ENCODE measurements around the gene EPS8. TPM values are rescaled to one million over a fixed set of nuclear protein-coding genes. Genes with fewer than 3 reads are reported as not detected.
"Not testable (repeated sequence)": the region's sequence is repeated elsewhere in the genome, so short reads cannot be mapped to it uniquely, and the experiment has no call there.

Gene EPS8
- polyA plus RNA-seq, 6 donors from 2014 or later: 0.49 to 1.3 (median 0.90) TPM

GRCh38 chr12:15616495-15616894, 172.7 kb downstream of the EPS8 start:
- Mint-ChIP-seq H3K27me3 (peaks cover 0 to 31% (median 17%) of the 10 kb centered on the region in 3 donors), H3K9me3 (peaks cover 0 to 30% (median 11%) of the 10 kb centered on the region in 7 donors)
- H3K4me1 Mint-ChIP-seq; ATAC-seq (ENCODE audit: low read depth in 2 of 2); H3K36me3 Mint-ChIP-seq; H3K4me3 Mint-ChIP-seq; DNase-seq; H3K27ac Mint-ChIP-seq: not testable (repeated sequence)

DNA sequence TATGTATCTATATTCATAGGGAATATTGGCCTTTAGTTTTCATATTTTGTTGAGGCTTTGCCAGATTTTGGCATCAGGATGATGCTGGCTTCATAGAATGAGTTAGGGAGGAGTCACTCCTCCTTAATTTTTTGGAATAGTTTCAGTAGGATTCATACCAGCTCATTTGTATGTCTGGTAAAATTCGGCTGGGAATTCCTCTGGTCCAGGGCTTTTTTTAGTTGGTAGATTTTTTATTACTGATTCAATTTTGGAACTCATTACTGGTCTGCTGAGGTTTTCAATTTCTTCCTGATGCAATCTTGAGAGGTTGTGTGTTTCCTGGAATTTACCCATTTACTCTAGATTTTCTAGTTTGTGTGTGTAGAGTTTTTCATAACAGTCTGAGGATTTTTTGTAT, 175.2 kb downstream of the EPS8 start:
- Mint-ChIP-seq H3K27ac (no peak overlapping the region), H3K27me3 (peaks cover 0 to 30% (median 9%) of the 10 kb centered on the region in 3 donors), H3K36me3 (no peaks in the 10 kb centered on the region), H3K4me3 (no peak overlapping the region), H3K4me1 (no peaks in the 10 kb centered on the region), H3K9me3 (peaks cover 0 to 30% (median 11%) of the 10 kb centered on the region in 7 donors)
- ATAC-seq (ENCODE audit: low read depth in 2 of 2) (no peak), DNase-seq (no peak)

DNA sequence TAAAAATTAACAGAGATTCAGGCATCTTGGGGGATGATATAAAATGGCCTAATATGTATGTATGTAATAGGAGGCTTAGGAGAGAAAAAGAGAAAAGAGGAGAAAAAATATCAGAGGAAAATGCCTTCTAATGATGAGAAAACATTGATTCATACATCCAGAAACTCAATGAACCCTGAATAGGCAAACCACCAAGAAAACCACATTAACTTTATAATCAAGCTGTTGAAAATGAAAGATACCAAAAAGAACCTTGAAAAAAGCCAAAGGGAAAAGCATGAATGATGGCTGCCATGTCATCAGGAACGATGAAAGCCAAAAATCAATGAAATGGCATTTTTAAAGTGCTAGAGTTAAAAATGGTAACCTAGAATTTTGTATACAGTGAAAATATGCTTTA, 180.2 kb downstream of the EPS8 start:
- H3K36me3 Mint-ChIP-seq: no peaks in the 10 kb centered on the region
- peaks cover 0 to 11% (median 4%) of the 10 kb centered on the region in 7 donors for H3K9me3 Mint-ChIP-seq
- H3K27ac Mint-ChIP-seq: no peak overlapping the region
- H3K4me3 Mint-ChIP-seq: no peak overlapping the region
- H3K27me3 Mint-ChIP-seq: peaks cover 0 to 14% (median 6%) of the 10 kb centered on the region in 3 donors
- DNase-seq (no peak), ATAC-seq (ENCODE audit: low read depth in 2 of 2) (no peak)
- no peaks in the 10 kb centered on the region for H3K4me1 Mint-ChIP-seq

DNA sequence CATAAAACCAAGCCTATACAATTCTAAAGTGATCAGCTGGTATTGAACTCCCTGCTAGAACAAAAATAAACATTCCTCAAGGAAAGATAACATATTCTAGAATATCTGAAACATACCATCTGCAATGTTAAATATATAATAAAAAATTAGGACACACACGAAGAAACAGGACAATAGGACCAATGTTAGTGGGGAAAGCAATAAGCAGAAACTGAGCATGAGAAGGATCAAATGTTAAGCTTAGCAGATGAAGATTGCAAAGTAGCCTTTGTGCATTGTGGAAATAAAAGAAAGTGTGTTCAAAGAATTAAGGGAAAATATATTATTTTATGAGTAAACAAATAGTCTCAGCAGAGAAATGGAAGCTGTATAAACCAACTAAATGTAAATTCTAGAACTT, 180.8 kb downstream of the EPS8 start:
- Mint-ChIP-seq H3K27me3 (peaks cover 0 to 16% (median 6%) of the 10 kb centered on the region in 3 donors), H3K4me1 (no peaks in the 10 kb centered on the region), H3K9me3 (peaks cover 0 to 6% (median 3%) of the 10 kb centered on the region in 7 donors), H3K27ac (no peak overlapping the region), H3K4me3 (no peak overlapping the region), H3K36me3 (no peaks in the 10 kb centered on the region)
- ATAC-seq (ENCODE audit: low read depth in 2 of 2) (no peak), DNase-seq (no peak)

DNA sequence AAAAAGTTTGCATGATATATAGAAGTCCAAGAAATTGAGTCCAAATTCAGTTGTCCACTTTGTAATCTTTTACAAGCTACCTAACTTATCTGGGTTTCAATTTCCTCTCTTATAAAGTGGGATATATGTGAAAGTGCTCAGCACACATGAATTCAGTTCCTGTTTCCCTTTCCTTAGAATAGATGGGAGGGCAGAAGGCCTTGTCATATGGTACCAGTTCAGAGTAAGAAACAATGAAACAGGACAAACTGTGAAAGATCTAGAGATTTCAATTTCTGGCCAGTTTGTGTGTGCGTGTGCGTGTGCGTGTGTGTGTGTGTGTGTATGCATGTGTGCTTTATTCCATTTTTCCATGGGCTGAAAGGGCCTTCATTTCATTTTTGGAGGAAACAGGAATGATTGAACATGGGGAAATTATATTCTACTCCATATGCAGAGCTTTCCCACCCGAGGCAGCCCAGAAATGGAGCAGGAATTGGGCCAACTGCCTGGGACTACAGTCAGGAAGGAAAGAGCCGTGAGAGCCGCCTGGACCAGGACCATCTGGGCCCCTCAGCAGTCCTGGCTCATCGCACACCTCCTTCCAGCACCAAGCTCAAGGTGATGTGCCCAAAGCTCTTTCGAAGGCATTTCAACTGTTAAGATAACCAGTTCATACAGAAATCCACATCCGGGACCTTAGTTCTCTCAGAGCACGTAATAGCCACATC, 183.2 kb downstream of the EPS8 start:
- H3K4me3 Mint-ChIP-seq: no peak overlapping the region
- no peak overlapping the region for H3K27ac Mint-ChIP-seq

GRCh38 chr12:15603474-15604085, 185.6 kb downstream of the EPS8 start:
- Mint-ChIP-seq H3K27ac (no peak overlapping the region), H3K4me3 (no peak overlapping the region), H3K4me1 (no peaks in the 10 kb centered on the region), H3K9me3 (no peaks in the 10 kb centered on the region), H3K36me3 (no peaks in the 10 kb centered on the region), H3K27me3 (peaks cover 0 to 19% (median 0%) of the 10 kb centered on the region in 3 donors)
- no peak for ATAC-seq (ENCODE audit: low read depth in 2 of 2)
- DNase-seq: no peak

More for the DNA sequence above, 183.2 kb downstream of the EPS8 start:
- Mint-ChIP-seq H3K36me3 (no peaks in the 10 kb centered on the region), H3K27me3 (peaks cover 0 to 19% (median 3%) of the 10 kb centered on the region in 3 donors), H3K9me3 (no peaks in the 10 kb centered on the region), H3K4me1 (no peaks in the 10 kb centered on the region)
- ATAC-seq (ENCODE audit: low read depth in 2 of 2) (no peak), DNase-seq (no peak)

DNA sequence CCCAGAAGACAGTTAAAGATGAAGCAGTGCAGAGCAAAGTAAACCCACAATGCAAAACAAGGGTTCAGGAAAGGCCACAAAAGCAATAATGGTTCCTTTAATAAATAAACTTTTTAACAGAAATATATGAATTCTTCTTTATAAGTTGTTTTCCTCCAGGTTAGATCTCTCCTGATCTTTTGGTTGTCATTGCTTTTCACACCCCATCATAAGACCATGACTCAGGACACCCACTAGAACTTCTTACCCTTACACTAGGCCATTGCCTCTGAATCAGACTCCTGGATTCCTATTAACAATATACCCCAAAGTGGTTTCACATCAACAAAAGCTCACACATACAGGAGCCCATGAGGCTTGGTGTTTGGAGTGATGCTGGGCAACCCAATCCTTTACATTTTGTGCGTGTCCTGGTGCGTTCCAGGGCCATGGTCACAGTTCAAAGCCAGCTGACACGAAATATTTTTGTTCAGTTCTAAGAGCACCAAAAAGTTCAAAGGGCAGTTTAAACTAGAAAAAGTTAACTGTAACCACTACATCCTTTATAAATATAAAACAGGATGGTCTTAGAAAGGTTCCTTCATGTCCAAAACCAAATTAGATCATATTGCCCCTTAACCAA, 187.0 kb downstream of the EPS8 start:
- no peak overlapping the region for H3K4me3 Mint-ChIP-seq
- no peak for ATAC-seq (ENCODE audit: low read depth in 2 of 2)
- H3K4me1 Mint-ChIP-seq: no peaks in the 10 kb centered on the region
- no peaks in the 10 kb centered on the region for H3K36me3 Mint-ChIP-seq
- H3K27ac Mint-ChIP-seq: no peak overlapping the region
- peaks cover 0 to 19% (median 0%) of the 10 kb centered on the region in 3 donors for H3K27me3 Mint-ChIP-seq
- DNase-seq: no peak
- H3K9me3 Mint-ChIP-seq: no peaks in the 10 kb centered on the region

DNA sequence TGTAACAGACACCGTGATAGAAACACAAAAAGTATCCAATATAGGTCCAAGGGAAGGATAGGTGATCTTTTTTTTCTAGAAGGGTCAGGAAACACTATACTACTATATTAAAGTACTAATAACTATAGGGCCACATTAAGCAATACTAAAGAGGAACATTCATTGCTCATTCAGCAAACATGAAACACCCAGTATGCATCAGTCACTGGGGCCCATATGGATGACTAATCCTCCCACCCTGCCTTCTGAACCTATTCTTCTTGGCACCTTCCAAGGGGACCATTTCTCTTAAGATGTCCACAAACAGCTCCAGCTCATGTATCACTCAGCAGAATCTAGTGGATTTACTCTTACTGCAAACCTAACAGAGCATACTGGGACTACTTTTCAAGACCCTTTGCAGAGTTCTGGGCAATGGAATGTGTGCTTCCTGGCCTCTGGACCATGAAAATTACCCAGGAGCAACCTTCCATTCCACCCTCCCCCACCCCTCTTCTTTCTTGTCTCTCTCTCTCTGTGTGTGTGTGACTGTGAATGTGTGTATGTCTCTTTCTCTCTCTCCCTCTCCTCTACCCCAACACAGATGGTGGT, 187.9 kb downstream of the EPS8 start:
- ATAC-seq (ENCODE audit: low read depth in 2 of 2) (no peak), DNase-seq (no peak)
- H3K27me3 Mint-ChIP-seq: peaks cover 0 to 13% (median 0%) of the 10 kb centered on the region in 3 donors
- no peaks in the 10 kb centered on the region for H3K36me3 Mint-ChIP-seq
- H3K4me1 Mint-ChIP-seq: no peaks in the 10 kb centered on the region
- peak overlapping the region in 2 of 6 donors; percentile 61 to 76 for H3K27ac Mint-ChIP-seq
- no peaks in the 10 kb centered on the region for H3K9me3 Mint-ChIP-seq
- peak overlapping the region in 1 of 8 donors; percentile 6 for H3K4me3 Mint-ChIP-seq

- peaks cover 0 to 7% of the 10 kb centered on the region in 2 donors for H3K36me3 Mint-ChIP-seq
- H3K9me3 Mint-ChIP-seq: no peaks in the 10 kb centered on the region
- no peaks in the 10 kb centered on the region for H3K4me1 Mint-ChIP-seq
- peak overlapping the region in 1 of 8 donors; percentile 1 for H3K4me3 Mint-ChIP-seq
- H3K27ac Mint-ChIP-seq: peak overlapping the region in 1 of 6 donors; percentile 22
- peaks cover 0 to 5% (median 0%) of the 10 kb centered on the region in 3 donors for H3K27me3 Mint-ChIP-seq
- DNase-seq (no peak), ATAC-seq (ENCODE audit: low read depth in 2 of 2) (no peak)
Measured at GRCh38 chr12:15600223-15600935, 188.8 kb downstream of the EPS8 start.

- peaks cover 0 to 5% (median 0%) of the 10 kb centered on the region in 3 donors for H3K27me3 Mint-ChIP-seq
- no peak overlapping the region for H3K27ac Mint-ChIP-seq
- no peaks in the 10 kb centered on the region for H3K4me1 Mint-ChIP-seq
- DNase-seq (no peak), ATAC-seq (ENCODE audit: low read depth in 2 of 2) (no peak)
- H3K4me3 Mint-ChIP-seq: no peak overlapping the region
- H3K9me3 Mint-ChIP-seq: no peaks in the 10 kb centered on the region
- peaks cover 0 to 14% of the 10 kb centered on the region in 2 donors for H3K36me3 Mint-ChIP-seq
Measured at GRCh38 chr12:15599266-15600037, 189.7 kb downstream of the EPS8 start.

GRCh38 chr12:15597125-15597830, 191.9 kb downstream of the EPS8 start:
- Mint-ChIP-seq H3K4me3 (peak overlapping the region in 1 of 8 donors; percentile 64), H3K27ac (peak overlapping the region in 4 of 6 donors; percentile 30 to 90 (median 70)), H3K4me1 (no peaks in the 10 kb centered on the region), H3K36me3 (peaks cover 3 to 22% of the 10 kb centered on the region in 2 donors), H3K27me3 (no peaks in the 10 kb centered on the region), H3K9me3 (no peaks in the 10 kb centered on the region)
- ATAC-seq (ENCODE audit: low read depth in 2 of 2): no peak
- no peak for DNase-seq

DNA sequence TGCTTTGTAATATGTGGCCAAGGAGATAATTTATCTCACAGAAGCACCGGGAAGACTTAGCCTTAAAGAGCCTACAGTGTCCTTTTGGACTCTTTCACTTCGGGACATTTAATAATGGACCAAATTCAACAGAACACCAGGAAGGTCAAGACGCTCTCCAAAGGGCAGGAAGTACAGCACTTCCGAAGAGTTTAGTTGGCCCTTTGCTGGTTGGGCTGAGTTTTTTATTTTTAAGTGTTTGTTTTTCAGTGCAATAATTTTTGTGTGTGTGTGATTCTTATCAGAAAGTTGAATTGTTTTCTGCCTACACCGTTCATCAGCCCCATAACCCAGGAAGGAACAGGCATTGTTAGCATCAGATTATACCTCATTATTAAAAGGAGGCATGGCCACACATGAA, 193.0 kb downstream of the EPS8 start:
- Mint-ChIP-seq H3K4me3 (no peak overlapping the region), H3K36me3 (peaks cover 6 to 26% of the 10 kb centered on the region in 2 donors), H3K27me3 (no peaks in the 10 kb centered on the region), H3K9me3 (no peaks in the 10 kb centered on the region), H3K4me1 (no peaks in the 10 kb centered on the region), H3K27ac (no peak overlapping the region)
- no peak for ATAC-seq (ENCODE audit: low read depth in 2 of 2)
- DNase-seq: no peak

Measured in naive B cell (primary cell).